ENCODE data around the gene AURKAIP1.
A peak's percentile ranks its signal among the peaks of the same experiment; 100 is the strongest.
"Not testable (repeated sequence)": the region's sequence is repeated elsewhere in the genome, so short reads cannot be mapped to it uniquely, and the experiment has no call there.

The AURKAIP1 gene

GRCh38 chr1:1371746-1372711, 3.0 kb downstream of the AURKAIP1 start:
- no peak overlapping the region for H3K4me3 ChIP-seq (ENCODE audit: control insufficient read depth, low read depth, low read length)

GRCh38 chr1:1371364-1371745, 3.7 kb downstream of the AURKAIP1 start:
- no peak overlapping the region for H3K4me3 ChIP-seq (ENCODE audit: control insufficient read depth, low read depth, low read length)
- DNase-seq (ENCODE audit: low read depth): no peak
- TF ChIP-seq, protein P1, sequence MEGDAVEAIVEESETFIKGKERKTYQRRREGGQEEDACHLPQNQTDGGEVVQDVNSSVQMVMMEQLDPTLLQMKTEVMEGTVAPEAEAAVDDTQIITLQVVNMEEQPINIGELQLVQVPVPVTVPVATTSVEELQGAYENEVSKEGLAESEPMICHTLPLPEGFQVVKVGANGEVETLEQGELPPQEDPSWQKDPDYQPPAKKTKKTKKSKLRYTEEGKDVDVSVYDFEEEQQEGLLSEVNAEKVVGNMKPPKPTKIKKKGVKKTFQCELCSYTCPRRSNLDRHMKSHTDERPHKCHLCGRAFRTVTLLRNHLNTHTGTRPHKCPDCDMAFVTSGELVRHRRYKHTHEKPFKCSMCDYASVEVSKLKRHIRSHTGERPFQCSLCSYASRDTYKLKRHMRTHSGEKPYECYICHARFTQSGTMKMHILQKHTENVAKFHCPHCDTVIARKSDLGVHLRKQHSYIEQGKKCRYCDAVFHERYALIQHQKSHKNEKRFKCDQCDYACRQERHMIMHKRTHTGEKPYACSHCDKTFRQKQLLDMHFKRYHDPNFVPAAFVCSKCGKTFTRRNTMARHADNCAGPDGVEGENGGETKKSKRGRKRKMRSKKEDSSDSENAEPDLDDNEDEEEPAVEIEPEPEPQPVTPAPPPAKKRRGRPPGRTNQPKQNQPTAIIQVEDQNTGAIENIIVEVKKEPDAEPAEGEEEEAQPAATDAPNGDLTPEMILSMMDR (IDR thresholded peaks at IDR 0.05; ENCODE audit: control insufficient read depth, insufficient read depth, low read depth, low read length, missing control alignments): no peak

More at GRCh38 chr1:1371746-1372711, 3.0 kb downstream of the AURKAIP1 start:
- no peak for DNase-seq (ENCODE audit: low read depth)
- TF ChIP-seq, protein P1 (IDR thresholded peaks at IDR 0.05; ENCODE audit: control insufficient read depth, insufficient read depth, low read depth, low read length, missing control alignments): peak; percentile 97

DNA sequence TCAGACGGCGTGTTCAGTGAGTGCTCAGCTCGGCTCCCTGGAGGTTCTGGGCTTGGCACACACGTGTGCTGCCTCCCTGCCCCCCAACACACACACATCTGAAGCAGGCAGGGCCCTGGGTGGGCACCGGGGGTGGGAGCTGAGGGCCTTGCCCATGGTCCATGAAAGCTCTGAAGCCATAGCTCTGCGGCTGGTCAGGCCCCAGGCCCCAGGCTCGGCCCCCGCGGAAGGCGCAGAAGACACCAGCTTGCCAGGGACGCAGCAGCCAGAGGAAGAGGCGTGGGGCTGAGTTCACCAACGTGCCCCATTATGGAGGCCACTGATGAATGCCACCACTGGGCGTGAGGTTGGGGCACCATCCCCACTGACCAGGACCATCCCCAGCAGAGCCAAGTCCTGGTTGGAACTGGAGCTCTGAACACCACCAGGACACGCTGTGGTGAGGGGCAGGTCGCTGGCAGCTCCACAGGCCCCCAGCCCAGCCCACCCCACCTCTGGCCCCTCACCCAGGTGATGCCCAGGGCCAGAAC, 4.2 kb downstream of the AURKAIP1 start:
- no peak for DNase-seq (ENCODE audit: low read depth)
- no peak overlapping the region for H3K4me3 ChIP-seq (ENCODE audit: control insufficient read depth, low read depth, low read length)
- TF ChIP-seq, protein P1 (IDR thresholded peaks at IDR 0.05; ENCODE audit: control insufficient read depth, insufficient read depth, low read depth, low read length, missing control alignments): no peak

DNA sequence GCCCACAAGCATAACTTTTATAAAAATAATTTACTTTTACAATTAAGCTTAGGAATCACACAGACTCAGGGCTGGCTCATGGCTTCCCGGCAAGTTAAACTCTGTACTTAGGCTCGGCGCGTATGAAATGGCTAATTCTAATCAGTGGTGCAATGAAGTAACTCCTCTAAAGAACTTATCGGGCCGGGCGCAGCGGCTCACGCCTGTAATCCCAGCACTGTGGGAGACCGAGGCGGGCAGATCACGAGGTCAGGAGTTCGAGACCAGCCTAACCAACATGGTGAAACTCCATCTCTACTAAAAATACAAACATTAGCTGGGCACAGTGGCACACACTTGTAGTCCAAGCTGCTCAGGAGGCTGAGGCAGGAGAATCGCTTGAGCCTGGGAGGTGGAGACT, 4.9 kb downstream of the AURKAIP1 start:
- not testable (repeated sequence) for DNase-seq (ENCODE audit: low read depth); H3K4me3 ChIP-seq (ENCODE audit: control insufficient read depth, low read depth, low read length)

DNA sequence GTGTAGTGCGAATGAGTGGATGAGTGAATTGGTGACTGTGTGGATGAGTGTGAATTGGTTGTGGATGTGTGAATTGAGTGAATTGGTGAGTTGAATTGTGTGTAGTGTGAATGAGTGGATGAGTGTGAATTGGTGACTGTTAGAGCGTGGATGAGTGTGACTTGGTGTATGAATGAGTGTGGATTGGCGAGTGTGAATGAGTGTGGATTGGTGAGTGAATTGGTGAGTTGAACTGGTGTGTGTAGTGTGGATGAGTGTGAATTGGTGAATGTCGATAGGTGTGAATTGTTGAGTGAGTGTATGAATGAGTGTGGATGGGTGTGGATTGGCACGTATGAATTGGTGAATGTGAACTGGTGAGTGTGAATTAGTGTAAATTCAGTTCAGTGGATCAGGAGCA, 7.7 kb downstream of the AURKAIP1 start:
- DNase-seq (ENCODE audit: low read depth): no peak
- TF ChIP-seq, protein P1 (IDR thresholded peaks at IDR 0.05; ENCODE audit: control insufficient read depth, insufficient read depth, low read depth, low read length, missing control alignments): no peak
- no peak overlapping the region for H3K4me3 ChIP-seq (ENCODE audit: control insufficient read depth, low read depth, low read length)

GRCh38 chr1:1366699-1367066, 8.3 kb downstream of the AURKAIP1 start:
- no peak for DNase-seq (ENCODE audit: low read depth)
- no peak overlapping the region for H3K4me3 ChIP-seq (ENCODE audit: control insufficient read depth, low read depth, low read length)
- TF ChIP-seq, protein P1 (IDR thresholded peaks at IDR 0.05; ENCODE audit: control insufficient read depth, insufficient read depth, low read depth, low read length, missing control alignments): no peak

Measured in AG09309 (cell line).